Fibroblast of skin of back (primary cell): ENCODE measurements around the gene SRGAP3.

Experiments used
- DNase-seq: peaks from one replicate; pipeline ENCODE4 v3.0.0-alpha.2; 2013

The SRGAP3 gene

GRCh38 chr3:8954938-8955763 lies 294.3 kb downstream of the SRGAP3 start:
- peak; percentile 48 for DNase-seq

DNA sequence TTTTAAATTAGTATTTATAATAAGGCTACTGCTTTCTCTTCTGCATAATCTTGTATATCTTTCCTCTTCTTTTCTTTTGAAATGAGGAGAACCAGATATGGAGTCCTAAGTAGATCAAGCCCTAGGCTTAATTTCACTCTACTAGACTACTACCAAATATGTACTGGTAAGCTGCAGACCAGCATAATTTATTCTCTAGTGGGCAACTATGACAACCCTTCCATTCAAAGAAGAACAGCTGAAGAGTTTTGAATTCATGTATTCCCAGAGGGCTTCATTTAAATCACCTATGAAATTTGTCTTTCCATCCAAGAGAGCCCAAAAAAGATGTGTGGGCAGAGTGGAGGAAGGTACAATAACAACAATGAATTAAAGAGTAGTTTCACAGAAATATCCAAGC lies 296.1 kb downstream of the SRGAP3 start:
- DNase-seq, result no peak

DNA sequence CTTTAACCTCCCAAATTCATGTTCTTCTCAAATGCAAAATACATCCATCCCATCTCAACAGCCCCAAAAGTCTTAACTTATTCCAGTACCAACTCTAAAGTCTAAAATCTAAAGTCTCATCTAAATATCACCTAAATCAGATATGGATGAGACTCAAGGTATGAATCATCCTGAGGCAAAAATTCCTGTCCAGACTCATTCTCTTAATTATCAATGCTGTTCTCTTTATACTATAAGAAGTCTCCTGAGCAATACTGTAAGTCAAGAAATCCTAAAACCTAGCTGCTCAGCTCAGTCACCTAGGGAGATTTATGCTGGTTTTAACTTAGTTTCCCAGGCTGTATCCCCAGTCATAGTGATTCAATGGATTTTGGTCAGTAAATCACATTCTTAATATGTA lies 297.3 kb downstream of the SRGAP3 start:
- DNase-seq, result no peak

GRCh38 chr3:8945890-8946600 lies 303.4 kb downstream of the SRGAP3 start:
- no peak for DNase-seq

GRCh38 chr3:8942746-8943488 lies 306.5 kb downstream of the SRGAP3 start:
- DNase-seq, result no peak

DNA sequence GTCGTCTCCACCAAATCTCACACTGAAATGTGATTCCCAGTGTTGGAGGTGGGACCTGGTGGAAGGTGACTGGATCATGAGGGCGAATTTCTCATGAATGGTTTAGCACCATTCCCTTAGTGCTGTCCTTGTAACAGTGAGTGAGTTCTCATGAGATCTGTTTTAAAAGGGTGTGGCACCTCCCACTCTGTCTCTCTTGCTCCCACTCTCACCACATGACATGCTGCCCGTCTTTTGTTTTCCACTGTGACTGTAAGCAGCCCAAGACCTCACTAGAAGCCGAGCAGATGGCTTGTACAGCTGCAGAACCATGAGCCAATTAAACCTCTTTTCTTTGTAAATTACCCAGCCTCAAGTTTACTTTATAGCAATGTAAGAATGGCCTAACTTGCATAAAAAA lies 307.3 kb downstream of the SRGAP3 start:
- no peak for DNase-seq

- DNase-seq, result peak; percentile 48
Measured at GRCh38 chr3:8938021-8938420, 311.4 kb downstream of the SRGAP3 start.

- peak; percentile 91 for DNase-seq
Measured at GRCh38 chr3:8937064-8938020, 312.1 kb downstream of the SRGAP3 start.

DNA sequence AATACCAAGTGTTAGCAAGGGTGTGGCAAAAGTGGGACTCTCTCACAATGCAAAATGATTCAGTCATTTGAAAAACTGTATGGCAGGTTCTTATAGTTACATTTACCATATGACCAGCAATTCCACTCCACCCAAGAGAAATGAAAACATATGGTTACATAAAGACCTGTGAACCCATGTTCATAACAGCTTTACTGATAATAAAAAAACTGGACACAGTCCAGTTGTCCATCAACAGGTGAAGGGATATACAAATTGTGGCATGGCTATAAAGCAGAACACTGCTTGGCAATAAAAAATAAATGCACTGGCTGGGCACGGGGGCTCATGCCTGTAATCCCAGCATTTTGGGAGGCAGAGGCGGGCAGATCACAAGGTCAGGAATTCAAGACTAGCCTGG lies 316.9 kb downstream of the SRGAP3 start:
- DNase-seq, result no peak

DNA sequence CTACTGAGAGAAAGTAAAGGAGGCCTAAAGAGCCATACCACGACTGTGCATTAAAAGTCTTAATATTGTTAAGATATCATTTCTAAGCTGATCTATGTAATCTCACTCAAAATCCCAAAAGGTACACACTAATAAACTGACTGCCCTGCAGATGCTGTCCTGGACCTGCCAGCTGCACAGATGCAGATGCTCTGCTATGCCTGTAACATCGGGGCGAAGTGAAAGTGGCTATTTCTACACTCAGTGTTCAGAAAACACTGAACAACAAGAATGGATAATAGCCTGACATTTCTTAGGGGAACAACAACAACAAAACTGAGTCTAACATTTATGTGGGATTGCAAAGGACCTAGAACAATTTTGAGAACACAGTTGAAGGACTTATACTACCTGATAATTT lies 318.1 kb downstream of the SRGAP3 start:
- DNase-seq, result no peak
